Body of pancreas (tissue), 4 donors: Measurements from ENCODE around the gene MR1. TPM values are rescaled to one million over a fixed set of nuclear protein-coding genes. Genes with fewer than 3 reads are reported as not detected.
"Not testable (repeated sequence)": the region's sequence is repeated elsewhere in the genome, so short reads cannot be mapped to it uniquely, and the experiment has no call there.

ENCODE experiments used
- ATAC-seq: fragments of 150-250 bp; one replicate; pipeline ENCODE4 v1.9.1; 2016
- DNase-seq, 4 donors: peaks; one replicate each; pipeline ENCODE4 v3.0.0-alpha.2; 2019
- H3K27ac ChIP-seq, 4 donors: fragments of 200-600 bp; sonication (generic); 1 replicate in 3 of 4; 2 replicates in 1 of 4; pipeline versions ENCODE4 v1.5.1 to v1.6.1; 2016 to 2019; ENCODE audit warnings: mild to moderate bottlenecking in 1 of 4, mixed read lengths in 1 of 4, moderate library complexity in 1 of 4
- H3K27me3 ChIP-seq, 2 donors: fragments of 200-600 bp; sonication (generic); one replicate each; pipeline ENCODE4 v1.6.0; 2016; ENCODE audit warnings: mild to moderate bottlenecking in 1 of 2
- H3K36me3 ChIP-seq, 2 donors: fragments of 200-600 bp; sonication (generic); replicated peaks in 1 of 2; 2 replicates each; pipeline ENCODE4 v1.5.1; 2016; ENCODE audit warnings: low read depth in 2 of 2; ENCODE audit not compliant: insufficient read depth in 1 of 2
- H3K4me1 ChIP-seq: fragments of 200-600 bp; sonication (generic); one replicate; pipeline ENCODE4 v1.6.0; 2016
- H3K4me3 ChIP-seq, 2 donors: fragments of 200-600 bp; sonication (generic); 1 replicate in 1 of 2; 2 replicates in 1 of 2; pipeline ENCODE4 v1.5.1; 2016 to 2019
- H3K9me3 ChIP-seq, 3 donors: fragments of 200-600 bp; sonication (generic); 1 replicate in 2 of 3; 2 replicates in 1 of 3; pipeline ENCODE4 v1.5.1; 2016
- CTCF ChIP-seq, 7 experiments: fragments of 450-650 bp in 4 of 7; fragments of 200-600 bp in 3 of 7; sonication (generic) in 3 of 7; IDR thresholded peaks; one replicate each; pipeline ENCODE4 v1.5.1; 2016 to 2019; ENCODE audit warnings: antibody characterized with exemption in 7 of 7
- POLR2A ChIP-seq, 3 donors: fragments of 450-650 bp; IDR thresholded peaks; one replicate each; pipeline ENCODE4 v1.6.1; 2016; ENCODE audit warnings: antibody characterized with exemption in 3 of 3, mild to moderate bottlenecking in 2 of 3
- WGBS, 2 donors: methylation state at CpG; one replicate each; pipeline ENCODE4 v1.1.5; 2017; 5-methylcytosine and 5-hydroxymethylcytosine counted together
- intact Hi-C: fragments of 100-400 bp; cut with DNase I; formaldehyde crosslinking; loops from one replicate; pipeline ENCODE4 v1.15.1; 2023
- total RNA-seq, 2 donors: library from RNA; depleted of rRNA; stranded (reverse); fragments of >200 nt; gene quantifications; one replicate each; pipeline ENCODE4 v1.1.0, GENCODE V29; 2016

MR1 gene
- total RNA-seq, 2 donors from 2014 or later: 2.3 to 4.9 TPM

GRCh38 chr1:181028196-181028595 is 5.6 kb upstream of the MR1 start:
- Histone ChIP-seq H3K4me3 (no peak overlapping the region), H3K36me3 (no peaks in the 10 kb centered on the region), H3K9me3 (no peaks in the 10 kb centered on the region), H3K27ac (no peak overlapping the region), H3K4me1 (peaks cover 4% of the 10 kb centered on the region), H3K27me3 (no peaks in the 10 kb centered on the region)
- no peak for ATAC-seq
- TF ChIP-seq CTCF (IDR thresholded peaks at IDR 0.05) (no peak), POLR2A (IDR thresholded peaks at IDR 0.05) (no peak)
- no peak for DNase-seq
- intact Hi-C loops: no loop called here

GRCh38 chr1:181028615-181029014 is 5.2 kb upstream of the MR1 start:
- TF ChIP-seq CTCF (IDR thresholded peaks at IDR 0.05): no peak
- TF ChIP-seq POLR2A (IDR thresholded peaks at IDR 0.05): no peak
- DNase-seq (no peak), ATAC-seq (no peak)
- WGBS, 2 donors: 61 to 72% methylated on average over 5 of the region's 5 CpGs
- intact Hi-C loops: no loop called here
- peaks cover 8% of the 10 kb centered on the region for H3K4me1 ChIP-seq
- H3K27ac ChIP-seq: no peak overlapping the region
- no peaks in the 10 kb centered on the region for H3K27me3 ChIP-seq
- no peak overlapping the region for H3K4me3 ChIP-seq
- no peaks in the 10 kb centered on the region for H3K9me3 ChIP-seq
- no peaks in the 10 kb centered on the region for H3K36me3 ChIP-seq

GRCh38 chr1:181032535-181032934 is 1.2 kb upstream of the MR1 start:
- intact Hi-C loops: loop anchor here (10.0 kb wide), 1 partner anchor 112 kb away; no protein-coding TSS in a partner anchor
- TF ChIP-seq CTCF (IDR thresholded peaks at IDR 0.05): no peak
- no peak for ATAC-seq

GRCh38 chr1:181033128-181033798 is 520 bp upstream of the MR1 start:
- Histone ChIP-seq H3K9me3 (no peaks in the 10 kb centered on the region), H3K4me1 (peaks cover 28% of the 10 kb centered on the region), H3K27ac (peak overlapping the region; percentile 65 to 92 (median 82)), H3K27me3 (no peaks in the 10 kb centered on the region), H3K4me3 (no peak overlapping the region), H3K36me3 (no peaks in the 10 kb centered on the region)
- DNase-seq (peak; percentile 20 to 71 (median 27)), ATAC-seq (peak; percentile 55)
- TF ChIP-seq POLR2A (IDR thresholded peaks at IDR 0.05) (no peak), CTCF (IDR thresholded peaks at IDR 0.05) (no peak)
- intact Hi-C loops: loop anchor here (10.0 kb wide), 1 partner anchor 112 kb away; no protein-coding TSS in a partner anchor
- WGBS, 2 donors: 33 to 36% methylated on average over 2 of the region's 2 CpGs

More at GRCh38 chr1:181032535-181032934, 1.2 kb upstream of the MR1 start:
- Histone ChIP-seq H3K4me1 (peaks cover 28% of the 10 kb centered on the region), H3K9me3 (no peaks in the 10 kb centered on the region), H3K4me3 (no peak overlapping the region), H3K36me3 (no peaks in the 10 kb centered on the region), H3K27me3 (no peaks in the 10 kb centered on the region), H3K27ac (peak overlapping the region in 2 of 4 donors; percentile 85 to 92)
- WGBS, 2 donors: 81 to 90% methylated on average over 2 of the region's 2 CpGs
- peak in 1 of 4 donors; percentile 22 for DNase-seq

GRCh38 chr1:181035210-181035609 is 1.4 kb downstream of the MR1 start:
- not testable (repeated sequence) for ATAC-seq, H3K36me3 ChIP-seq, H3K9me3 ChIP-seq, H3K27ac ChIP-seq, DNase-seq, H3K27me3 ChIP-seq, H3K4me3 ChIP-seq
- peaks cover 28% of the 10 kb centered on the region for H3K4me1 ChIP-seq
- 89 to 96% methylated on average over 4 of the region's 4 CpGs for WGBS, 2 donors
- intact Hi-C loops: loop anchor here (10.0 kb wide), 1 partner anchor 110 kb away; no protein-coding TSS in a partner anchor
